Stimulated activated CD4-positive, alpha-beta T cell treated with anti-CD3 and anti-CD28 coated beads, TNF-alpha, amount 100 ng/mL, for 24 hours (primary cell): ENCODE results near the gene NPHS2.

Source experiments
- DNase-seq, 3 experiments: peaks; one replicate each; pipeline ENCODE4 v3.0.0-alpha.2; 2020; ENCODE audit warnings: low read depth in 3 of 3

NPHS2 gene

GRCh38 chr1:179575497-179576314 lies at the start of gene NPHS2:
Gene NPHS2 (minus strand): TSS chr1:179575948. CDS start chr1:179575864, 84 bp downstream.
- no peak for DNase-seq

GRCh38 chr1:179612361-179612760 lies 36.6 kb upstream of the NPHS2 start:
- no peak for DNase-seq

- DNase-seq = no peak
These were observed 25.3 kb upstream of the NPHS2 start for GRCh38 chr1:179601093-179601492.

GRCh38 chr1:179599623-179600249 lies 24.0 kb upstream of the NPHS2 start:
- DNase-seq = no peak

- no peak for DNase-seq
These were observed 22.9 kb upstream of the NPHS2 start for GRCh38 chr1:179598631-179599030.

GRCh38 chr1:179591592-179592580 lies 16.1 kb upstream of the NPHS2 start, which contains the start of gene TDRD5:
Gene TDRD5 (plus strand): TSS chr1:179591832. CDS start chr1:179592616, 784 bp downstream.
- no peak for DNase-seq

GRCh38 chr1:179591253-179591591 lies 15.5 kb upstream of the NPHS2 start:
- no peak for DNase-seq

- no peak for DNase-seq
These were observed 14.9 kb upstream of the NPHS2 start for GRCh38 chr1:179590671-179591070.

- no peak for DNase-seq
These were observed 13.8 kb upstream of the NPHS2 start for GRCh38 chr1:179589509-179589908.

GRCh38 chr1:179588425-179589024 lies 12.8 kb upstream of the NPHS2 start:
- DNase-seq = no peak

- DNase-seq = no peak
These were observed 11.6 kb upstream of the NPHS2 start for GRCh38 chr1:179587336-179587735.

- DNase-seq = no peak
These were observed 10.5 kb upstream of the NPHS2 start for GRCh38 chr1:179586107-179586823.

GRCh38 chr1:179583771-179584320 lies 8.1 kb upstream of the NPHS2 start:
- no peak for DNase-seq

- DNase-seq = no peak
These were observed 761 bp upstream of the NPHS2 start for GRCh38 chr1:179576509-179576908.

- no peak for DNase-seq
These were observed 17.7 kb downstream of the NPHS2 start for GRCh38 chr1:179558078-179558477.

- no peak for DNase-seq
These were observed 21.3 kb downstream of the NPHS2 start for GRCh38 chr1:179554427-179554826.

- DNase-seq = no peak
These were observed 24.7 kb downstream of the NPHS2 start for GRCh38 chr1:179550746-179551682.

GRCh38 chr1:179549368-179549700 lies 26.4 kb downstream of the NPHS2 start:
- no peak for DNase-seq

GRCh38 chr1:179548666-179549367 lies 26.9 kb downstream of the NPHS2 start:
- DNase-seq = no peak
